GM19324 (cell line): ENCODE data around the gene XAF1.
"Not testable (repeated sequence)": the region's sequence is repeated elsewhere in the genome, so short reads cannot be mapped to it uniquely, and the experiment has no call there.

Experiments
- ATAC-seq: cut with Tn5 transposase; IDR thresholded peaks from one replicate; pipeline ENCODE4 v1.9.1; 2021; ENCODE audit warnings: mild to moderate bottlenecking, moderate library complexity; ENCODE audit not compliant: unreplicated experiment, low FRiP score

The XAF1 gene

GRCh38 chr17:6752068-6752909 lies 3.6 kb upstream of the XAF1 start:
- ATAC-seq, result no peak

GRCh38 chr17:6753006-6753445 lies 2.8 kb upstream of the XAF1 start:
- ATAC-seq, result no peak

- ATAC-seq, result no peak
These were observed 2.3 kb upstream of the XAF1 start for GRCh38 chr17:6753546-6753945.

- ATAC-seq, result no peak
These were observed 565 bp upstream of the XAF1 start for GRCh38 chr17:6755281-6755680.

- ATAC-seq, result no peak
These were observed 682 bp downstream of the XAF1 start for GRCh38 chr17:6756425-6757031.

GRCh38 chr17:6757747-6758146 lies 1.9 kb downstream of the XAF1 start:
- ATAC-seq, result no peak

- ATAC-seq, result no peak
These were observed 5.9 kb downstream of the XAF1 start for GRCh38 chr17:6761779-6762178.

- no peak for ATAC-seq
These were observed 12.6 kb downstream of the XAF1 start for GRCh38 chr17:6768447-6768846.

GRCh38 chr17:6772016-6772415 lies 16.2 kb downstream of the XAF1 start:
- no peak for ATAC-seq

GRCh38 chr17:6774906-6775305 lies 19.1 kb downstream of the XAF1 start:
- ATAC-seq, result not testable (repeated sequence)

GRCh38 chr17:6775871-6776405 lies 20.1 kb downstream of the XAF1 start, which contains the start of gene FBXO39:
Gene FBXO39, plus strand, starts transcription at chr17:6776215. Its CDS starts 3,654 bp downstream, at chr17:6779869.
- no peak for ATAC-seq

GRCh38 chr17:6779411-6779810 lies 23.6 kb downstream of the XAF1 start:
- ATAC-seq, result no peak

- no peak for ATAC-seq
These were observed 24.2 kb downstream of the XAF1 start for GRCh38 chr17:6780001-6780400.

- no peak for ATAC-seq
These were observed 25.0 kb downstream of the XAF1 start for GRCh38 chr17:6780886-6781285.

- ATAC-seq, result no peak
These were observed 26.4 kb downstream of the XAF1 start for GRCh38 chr17:6782244-6782643.

GRCh38 chr17:6786618-6787017 lies 30.8 kb downstream of the XAF1 start:
- ATAC-seq, result no peak

- no peak for ATAC-seq
These were observed 31.3 kb downstream of the XAF1 start for GRCh38 chr17:6787081-6787693.

GRCh38 chr17:6789146-6789545 lies 33.3 kb downstream of the XAF1 start:
- ATAC-seq, result no peak

- ATAC-seq, result no peak
These were observed 38.1 kb downstream of the XAF1 start for GRCh38 chr17:6793748-6794493.
